ENCODE results near the gene MFSD6.

MFSD6 gene

DNA sequence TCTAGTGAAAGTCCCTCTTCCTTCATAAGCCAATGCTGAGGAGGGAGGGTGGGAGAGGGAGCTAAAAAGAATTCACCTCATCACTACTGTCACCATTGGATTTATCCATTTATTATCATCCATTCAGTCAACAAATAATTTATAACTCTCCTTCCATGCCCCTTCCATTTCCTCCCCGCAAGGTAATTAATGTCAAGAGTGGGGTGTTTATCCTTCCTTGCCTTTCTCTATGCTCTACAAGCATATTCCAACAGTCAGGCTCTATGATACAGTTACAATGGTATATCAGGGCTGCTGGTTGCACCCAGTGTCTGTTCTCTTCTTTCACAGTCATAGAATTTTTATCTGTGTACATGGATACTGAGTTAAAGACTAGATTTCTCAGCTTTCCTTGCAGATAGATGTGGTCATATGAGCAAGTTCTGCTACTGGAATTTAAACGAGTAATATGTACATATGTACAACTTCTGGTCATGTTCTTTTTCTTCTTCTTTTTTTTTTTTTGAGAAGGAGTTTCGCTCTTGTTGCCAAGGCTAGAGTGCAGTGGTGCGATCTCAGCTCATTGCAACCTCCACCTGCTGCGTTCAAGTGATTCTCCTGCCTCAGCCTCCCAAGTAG, 5.1 kb upstream of the MFSD6 start:
- in situ Hi-C loops (cut with HindIII; ENCODE audit: low sequenced_read_pairs): no loop called here
- TF ChIP-seq, protein P1, sequence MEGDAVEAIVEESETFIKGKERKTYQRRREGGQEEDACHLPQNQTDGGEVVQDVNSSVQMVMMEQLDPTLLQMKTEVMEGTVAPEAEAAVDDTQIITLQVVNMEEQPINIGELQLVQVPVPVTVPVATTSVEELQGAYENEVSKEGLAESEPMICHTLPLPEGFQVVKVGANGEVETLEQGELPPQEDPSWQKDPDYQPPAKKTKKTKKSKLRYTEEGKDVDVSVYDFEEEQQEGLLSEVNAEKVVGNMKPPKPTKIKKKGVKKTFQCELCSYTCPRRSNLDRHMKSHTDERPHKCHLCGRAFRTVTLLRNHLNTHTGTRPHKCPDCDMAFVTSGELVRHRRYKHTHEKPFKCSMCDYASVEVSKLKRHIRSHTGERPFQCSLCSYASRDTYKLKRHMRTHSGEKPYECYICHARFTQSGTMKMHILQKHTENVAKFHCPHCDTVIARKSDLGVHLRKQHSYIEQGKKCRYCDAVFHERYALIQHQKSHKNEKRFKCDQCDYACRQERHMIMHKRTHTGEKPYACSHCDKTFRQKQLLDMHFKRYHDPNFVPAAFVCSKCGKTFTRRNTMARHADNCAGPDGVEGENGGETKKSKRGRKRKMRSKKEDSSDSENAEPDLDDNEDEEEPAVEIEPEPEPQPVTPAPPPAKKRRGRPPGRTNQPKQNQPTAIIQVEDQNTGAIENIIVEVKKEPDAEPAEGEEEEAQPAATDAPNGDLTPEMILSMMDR (IDR thresholded peaks at IDR 0.05; ENCODE audit: low read depth, low read length): no peak
- H3K4me3 ChIP-seq (ENCODE audit: low read depth, low read length): no peak overlapping the region
- DNase-seq (ENCODE audit: low read depth, low spot score): no peak

DNA sequence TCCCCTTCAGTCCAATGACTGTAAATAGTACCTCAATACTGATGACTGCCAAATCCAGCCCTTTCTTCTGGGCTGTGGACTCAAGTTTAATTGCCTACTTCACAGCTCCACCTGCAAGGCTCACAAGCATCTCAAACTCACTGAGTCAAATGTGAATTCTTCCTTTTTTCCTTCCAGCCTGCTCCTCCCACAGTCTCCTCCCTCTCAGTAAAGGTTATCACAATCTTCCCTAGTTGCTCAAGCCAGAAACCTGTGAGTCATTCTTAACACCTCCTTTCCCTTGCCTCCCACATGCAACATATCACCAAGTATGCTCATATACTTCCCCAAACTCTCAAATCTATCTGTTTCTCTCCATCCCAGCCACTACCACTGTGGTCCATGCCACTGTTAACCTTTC, 3.7 kb upstream of the MFSD6 start:
- TF ChIP-seq, protein P1 (IDR thresholded peaks at IDR 0.05; ENCODE audit: low read depth, low read length): no peak
- no peak overlapping the region for H3K4me3 ChIP-seq (ENCODE audit: low read depth, low read length)
- in situ Hi-C loops (cut with HindIII; ENCODE audit: low sequenced_read_pairs): no loop called here
- DNase-seq (ENCODE audit: low read depth, low spot score): no peak

DNA sequence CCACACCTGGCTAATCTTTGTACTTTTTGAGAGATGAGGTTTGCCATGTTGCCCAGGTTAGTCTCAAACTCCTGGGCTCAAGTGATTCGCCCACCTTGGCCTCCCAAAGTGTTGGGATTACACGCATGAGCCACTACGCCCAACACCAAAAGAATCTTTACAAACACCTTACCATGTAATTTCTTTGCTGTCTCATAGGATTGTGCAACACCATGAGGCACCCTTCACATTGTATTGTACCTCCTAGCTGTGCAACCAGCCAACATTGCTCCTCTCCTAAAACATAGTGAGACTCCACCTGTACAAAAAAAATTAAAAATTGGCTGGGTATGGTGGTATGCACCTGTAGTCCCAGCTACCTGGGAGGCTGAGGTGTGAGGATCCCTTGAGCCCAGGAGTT, 3.1 kb upstream of the MFSD6 start:
- H3K4me3 ChIP-seq (ENCODE audit: low read depth, low read length): no peak overlapping the region
- in situ Hi-C loops (cut with HindIII; ENCODE audit: low sequenced_read_pairs): no loop called here
- TF ChIP-seq, protein P1 (IDR thresholded peaks at IDR 0.05; ENCODE audit: low read depth, low read length): no peak
- DNase-seq (ENCODE audit: low read depth, low spot score): no peak

DNA sequence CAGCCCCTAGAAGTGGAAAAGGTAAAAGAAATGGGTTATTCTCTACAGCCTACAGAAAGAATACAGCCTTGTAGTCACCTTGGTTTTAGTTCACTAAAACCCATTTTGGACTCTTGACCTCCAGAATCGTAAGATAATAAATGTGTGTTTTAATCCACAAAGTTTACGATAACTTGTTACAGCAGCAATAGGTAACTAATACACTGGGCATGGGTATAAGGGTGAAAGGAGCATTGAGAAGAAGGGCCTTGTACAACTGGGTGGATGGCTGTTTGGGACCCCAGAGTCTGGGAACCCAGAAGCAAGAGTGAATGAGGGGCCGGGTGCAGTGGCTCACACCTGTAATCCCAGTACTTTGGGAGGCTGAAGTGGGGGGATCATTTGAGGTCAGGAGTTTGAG, 2.2 kb upstream of the MFSD6 start:
- DNase-seq (ENCODE audit: low read depth, low spot score): no peak
- TF ChIP-seq, protein P1 (IDR thresholded peaks at IDR 0.05; ENCODE audit: low read depth, low read length): no peak
- in situ Hi-C loops (cut with HindIII; ENCODE audit: low sequenced_read_pairs): no loop called here

DNA sequence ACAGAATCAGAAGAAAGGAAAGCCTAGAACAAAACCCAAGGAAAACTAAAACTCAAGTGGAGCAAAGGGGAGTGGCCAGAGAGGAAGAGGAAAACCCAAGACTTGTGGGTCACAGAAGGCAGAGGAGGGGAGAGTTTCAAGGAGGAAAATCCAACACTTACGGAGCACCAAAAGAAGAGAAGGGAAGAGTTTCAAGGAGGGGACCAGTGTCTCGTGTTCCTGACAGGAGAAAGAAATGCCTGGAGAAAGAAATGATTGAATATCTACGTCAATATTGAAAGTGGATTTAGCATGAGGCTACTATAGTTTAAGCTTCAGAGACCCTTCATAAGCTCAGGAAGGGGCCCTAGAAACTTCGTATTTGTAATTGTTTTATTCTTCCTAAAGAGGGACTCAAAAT, 1.4 kb upstream of the MFSD6 start:
- TF ChIP-seq, protein P1 (IDR thresholded peaks at IDR 0.05; ENCODE audit: low read depth, low read length): no peak
- in situ Hi-C loops (cut with HindIII; ENCODE audit: low sequenced_read_pairs): no loop called here
- H3K4me3 ChIP-seq (ENCODE audit: low read depth, low read length): no peak overlapping the region
- DNase-seq (ENCODE audit: low read depth, low spot score): no peak

More for the DNA sequence above, 2.2 kb upstream of the MFSD6 start:
- no peak overlapping the region for H3K4me3 ChIP-seq (ENCODE audit: low read depth, low read length)

DNA sequence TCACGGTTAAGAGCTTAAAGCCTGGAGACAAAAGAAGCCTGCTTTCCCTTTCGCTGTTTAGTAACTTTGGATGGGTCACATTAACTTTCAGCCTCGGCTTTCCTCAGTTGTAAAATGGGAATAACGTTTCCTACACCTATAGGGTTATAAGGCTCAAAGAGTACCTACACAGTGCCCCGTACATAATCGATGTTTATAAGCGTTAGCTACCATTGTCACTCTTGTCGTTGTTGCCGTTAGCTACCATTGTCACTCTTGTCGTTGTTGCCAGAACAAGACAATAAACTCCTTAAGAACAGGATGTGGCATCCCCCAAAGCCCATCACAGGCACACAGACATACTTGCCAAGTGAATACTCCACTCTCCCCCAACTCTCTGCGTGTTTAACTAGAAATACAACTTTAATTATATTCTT, 901 bp upstream of the MFSD6 start:
- TF ChIP-seq, protein P1 (IDR thresholded peaks at IDR 0.05; ENCODE audit: low read depth, low read length): no peak
- no peak for DNase-seq (ENCODE audit: low read depth, low spot score)
- in situ Hi-C loops (cut with HindIII; ENCODE audit: low sequenced_read_pairs): no loop called here
- H3K4me3 ChIP-seq (ENCODE audit: low read depth, low read length): no peak overlapping the region
